ENCODE results near the gene ARHGAP28. TPM values are rescaled to one million over a fixed set of nuclear protein-coding genes. Genes with fewer than 3 reads are reported as not detected.

ARHGAP28 gene
- total and polyA plus RNA-seq, 2 of the 13 experiments (the other 11 are each of a cell fraction or from before 2014, with no cell fraction given), result not detected

DNA sequence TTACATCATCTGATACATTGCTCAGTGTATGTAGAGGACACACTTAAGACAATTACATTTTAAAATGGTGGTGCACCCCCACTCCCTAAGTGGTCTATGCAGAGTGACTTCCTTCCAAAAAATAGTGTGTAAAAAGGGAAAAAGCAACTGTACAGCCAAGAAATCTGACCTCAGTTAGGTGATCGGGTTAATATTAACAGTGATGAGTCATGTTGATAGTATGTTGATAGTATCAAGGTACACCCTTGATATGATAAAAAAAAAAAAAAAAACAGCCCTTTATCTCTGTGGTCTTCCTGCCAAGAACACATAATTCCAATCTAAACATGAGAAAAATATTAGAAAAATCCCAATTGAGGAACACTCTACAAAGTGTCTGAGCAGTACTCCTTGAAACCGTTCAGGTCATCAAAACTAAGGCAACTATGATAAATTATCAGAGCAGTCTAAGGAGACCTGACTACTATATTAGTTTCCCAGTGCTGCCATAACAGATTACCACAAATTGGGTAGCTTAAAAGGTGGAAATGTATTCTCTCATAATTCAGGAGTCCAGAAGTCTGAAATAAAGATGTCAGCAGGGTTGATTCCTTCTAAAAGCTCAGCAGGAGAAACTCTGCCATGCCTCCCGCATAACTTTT lies 171.9 kb downstream of the ARHGAP28 start:
- WGBS (ENCODE audit: low lambda C conversion rate), result 0% methylated on average over 3 of the region's 3 CpGs
- BruUV-seq (replicated peaks), result no TSS peak
- TF ChIP-seq RFX1 (IDR thresholded peaks at IDR 0.05), result no peak
- no peak for TF ChIP-seq GABPA (IDR thresholded peaks at IDR 0.05; ENCODE audit: low read depth, low read length)
- TF ChIP-seq GABPA (CRISPR knock-in tag; IDR thresholded peaks at IDR 0.05; ENCODE audit: low read depth), result no peak
- TF ChIP-seq, protein P1, sequence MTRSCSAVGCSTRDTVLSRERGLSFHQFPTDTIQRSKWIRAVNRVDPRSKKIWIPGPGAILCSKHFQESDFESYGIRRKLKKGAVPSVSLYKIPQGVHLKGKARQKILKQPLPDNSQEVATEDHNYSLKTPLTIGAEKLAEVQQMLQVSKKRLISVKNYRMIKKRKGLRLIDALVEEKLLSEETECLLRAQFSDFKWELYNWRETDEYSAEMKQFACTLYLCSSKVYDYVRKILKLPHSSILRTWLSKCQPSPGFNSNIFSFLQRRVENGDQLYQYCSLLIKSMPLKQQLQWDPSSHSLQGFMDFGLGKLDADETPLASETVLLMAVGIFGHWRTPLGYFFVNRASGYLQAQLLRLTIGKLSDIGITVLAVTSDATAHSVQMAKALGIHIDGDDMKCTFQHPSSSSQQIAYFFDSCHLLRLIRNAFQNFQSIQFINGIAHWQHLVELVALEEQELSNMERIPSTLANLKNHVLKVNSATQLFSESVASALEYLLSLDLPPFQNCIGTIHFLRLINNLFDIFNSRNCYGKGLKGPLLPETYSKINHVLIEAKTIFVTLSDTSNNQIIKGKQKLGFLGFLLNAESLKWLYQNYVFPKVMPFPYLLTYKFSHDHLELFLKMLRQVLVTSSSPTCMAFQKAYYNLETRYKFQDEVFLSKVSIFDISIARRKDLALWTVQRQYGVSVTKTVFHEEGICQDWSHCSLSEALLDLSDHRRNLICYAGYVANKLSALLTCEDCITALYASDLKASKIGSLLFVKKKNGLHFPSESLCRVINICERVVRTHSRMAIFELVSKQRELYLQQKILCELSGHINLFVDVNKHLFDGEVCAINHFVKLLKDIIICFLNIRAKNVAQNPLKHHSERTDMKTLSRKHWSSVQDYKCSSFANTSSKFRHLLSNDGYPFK (CRISPR knock-in tag; IDR thresholded peaks at IDR 0.05; ENCODE audit: borderline replicate concordance), result no peak
- TF ChIP-seq ZSCAN20 (CRISPR knock-in tag; IDR thresholded peaks at IDR 0.05; ENCODE audit: borderline replicate concordance), result no peak
- no peak for TF ChIP-seq ZNF543 (CRISPR knock-in tag; IDR thresholded peaks at IDR 0.05)
- TF ChIP-seq, protein P2, sequence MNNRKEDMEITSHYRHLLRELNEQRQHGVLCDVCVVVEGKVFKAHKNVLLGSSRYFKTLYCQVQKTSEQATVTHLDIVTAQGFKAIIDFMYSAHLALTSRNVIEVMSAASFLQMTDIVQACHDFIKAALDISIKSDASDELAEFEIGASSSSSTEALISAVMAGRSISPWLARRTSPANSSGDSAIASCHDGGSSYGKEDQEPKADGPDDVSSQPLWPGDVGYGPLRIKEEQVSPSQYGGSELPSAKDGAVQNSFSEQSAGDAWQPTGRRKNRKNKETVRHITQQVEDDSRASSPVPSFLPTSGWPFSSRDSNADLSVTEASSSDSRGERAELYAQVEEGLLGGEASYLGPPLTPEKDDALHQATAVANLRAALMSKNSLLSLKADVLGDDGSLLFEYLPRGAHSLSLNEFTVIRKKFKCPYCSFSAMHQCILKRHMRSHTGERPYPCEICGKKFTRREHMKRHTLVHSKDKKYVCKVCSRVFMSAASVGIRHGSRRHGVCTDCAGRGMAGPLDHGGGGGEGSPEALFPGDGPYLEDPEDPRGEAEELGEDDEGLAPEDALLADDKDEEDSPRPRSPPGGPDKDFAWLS (CRISPR knock-in tag; IDR thresholded peaks at IDR 0.05; ENCODE audit: borderline replicate concordance), result no peak
- TF ChIP-seq KMT2A (CRISPR knock-in tag; IDR thresholded peaks at IDR 0.05), result no peak
- TF ChIP-seq ZNF839 (CRISPR knock-in tag; IDR thresholded peaks at IDR 0.05; ENCODE audit: borderline replicate concordance), result no peak
- TF ChIP-seq ATF1 (CRISPR knock-in tag; IDR thresholded peaks at IDR 0.05), result no peak
- TF ChIP-seq PCBP1 (IDR thresholded peaks at IDR 0.05; ENCODE audit: borderline replicate concordance, low read depth, low read length), result no peak
- no peak for TF ChIP-seq POLR2A (IDR thresholded peaks at IDR 0.05; ENCODE audit: insufficient read depth in 1 of 2, low read depth in 2 of 2, low read length in 2 of 2)
- TF ChIP-seq ZEB1 (IDR thresholded peaks at IDR 0.05; ENCODE audit: insufficient replicate concordance, low read depth), result no peak
- TF ChIP-seq, protein P3, sequence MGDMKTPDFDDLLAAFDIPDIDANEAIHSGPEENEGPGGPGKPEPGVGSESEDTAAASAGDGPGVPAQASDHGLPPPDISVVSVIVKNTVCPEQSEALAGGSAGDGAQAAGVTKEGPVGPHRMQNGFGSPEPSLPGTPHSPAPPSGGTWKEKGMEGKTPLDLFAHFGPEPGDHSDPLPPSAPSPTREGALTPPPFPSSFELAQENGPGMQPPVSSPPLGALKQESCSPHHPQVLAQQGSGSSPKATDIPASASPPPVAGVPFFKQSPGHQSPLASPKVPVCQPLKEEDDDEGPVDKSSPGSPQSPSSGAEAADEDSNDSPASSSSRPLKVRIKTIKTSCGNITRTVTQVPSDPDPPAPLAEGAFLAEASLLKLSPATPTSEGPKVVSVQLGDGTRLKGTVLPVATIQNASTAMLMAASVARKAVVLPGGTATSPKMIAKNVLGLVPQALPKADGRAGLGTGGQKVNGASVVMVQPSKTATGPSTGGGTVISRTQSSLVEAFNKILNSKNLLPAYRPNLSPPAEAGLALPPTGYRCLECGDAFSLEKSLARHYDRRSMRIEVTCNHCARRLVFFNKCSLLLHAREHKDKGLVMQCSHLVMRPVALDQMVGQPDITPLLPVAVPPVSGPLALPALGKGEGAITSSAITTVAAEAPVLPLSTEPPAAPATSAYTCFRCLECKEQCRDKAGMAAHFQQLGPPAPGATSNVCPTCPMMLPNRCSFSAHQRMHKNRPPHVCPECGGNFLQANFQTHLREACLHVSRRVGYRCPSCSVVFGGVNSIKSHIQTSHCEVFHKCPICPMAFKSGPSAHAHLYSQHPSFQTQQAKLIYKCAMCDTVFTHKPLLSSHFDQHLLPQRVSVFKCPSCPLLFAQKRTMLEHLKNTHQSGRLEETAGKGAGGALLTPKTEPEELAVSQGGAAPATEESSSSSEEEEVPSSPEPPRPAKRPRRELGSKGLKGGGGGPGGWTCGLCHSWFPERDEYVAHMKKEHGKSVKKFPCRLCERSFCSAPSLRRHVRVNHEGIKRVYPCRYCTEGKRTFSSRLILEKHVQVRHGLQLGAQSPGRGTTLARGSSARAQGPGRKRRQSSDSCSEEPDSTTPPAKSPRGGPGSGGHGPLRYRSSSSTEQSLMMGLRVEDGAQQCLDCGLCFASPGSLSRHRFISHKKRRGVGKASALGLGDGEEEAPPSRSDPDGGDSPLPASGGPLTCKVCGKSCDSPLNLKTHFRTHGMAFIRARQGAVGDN (CRISPR knock-in tag; IDR thresholded peaks at IDR 0.05), result no peak
- no peak for TF ChIP-seq MED8 (CRISPR knock-in tag; IDR thresholded peaks at IDR 0.05; ENCODE audit: insufficient replicate concordance)
- TF ChIP-seq ZBTB3 (CRISPR knock-in tag; IDR thresholded peaks at IDR 0.05; ENCODE audit: borderline replicate concordance, low read depth), result no peak

More for the DNA sequence above, 171.9 kb downstream of the ARHGAP28 start:
- DNase-seq (ENCODE audit: low spot score) (no peak), ATAC-seq (no peak), FAIRE-seq (no peak)
- ChIA-PET POLR2A (interaction anchor here (0.5 kb wide), 1 partner anchor 322 kb away, joined by 3 read pairs; no protein-coding TSS in a partner anchor), CTCF (ENCODE audit: low intra/inter-chr PET ratio, low total read pairs) (no interaction called here)
- H3K27me3 ChIP-seq (ENCODE audit: control insufficient read depth in 1 of 2, insufficient read depth in 2 of 2, low read length in 2 of 2), result no peaks in the 10 kb centered on the region
- peaks cover 10% of the 10 kb centered on the region for H3K9me3 ChIP-seq (ENCODE audit: low read length)
- H3K79me2 ChIP-seq (ENCODE audit: insufficient read depth, low read length), result no peaks in the 10 kb centered on the region
- H3K4me2 ChIP-seq (ENCODE audit: low read depth, low read length), result no peak overlapping the region
- in situ Hi-C loops (cut with HindIII; ENCODE audit: extremely low pct_ligation_motif_present, low pct_unique_long_range_greater_than_20kb), result no loop called here
- no peak overlapping the region for H2AFZ ChIP-seq (ENCODE audit: low read length)
- intact Hi-C loops (cut with micrococcal nuclease; ENCODE audit: unreplicated experiment), result no loop called here
- H3K4me3 ChIP-seq (replicated peaks in 1 of 3; ENCODE audit: insufficient read depth in 1 of 3, low read depth in 2 of 3, low read length in 3 of 3), result no peak overlapping the region
- H3K27ac ChIP-seq (ENCODE audit: extremely low read length, insufficient read depth, low read length), result no peak overlapping the region
- H3K9ac ChIP-seq (ENCODE audit: insufficient read depth, low read depth, low read length), result no peak overlapping the region
- no peaks in the 10 kb centered on the region for H3K4me1 ChIP-seq (ENCODE audit: insufficient read depth, low read length)
- H3K36me3 ChIP-seq (replicated peaks in 1 of 2; ENCODE audit: control insufficient read depth in 1 of 2, insufficient read depth in 2 of 2, low read length in 2 of 2), result no peaks in the 10 kb centered on the region
- no peaks in the 10 kb centered on the region for H4K20me1 ChIP-seq (ENCODE audit: insufficient read depth, low read length)

All from HepG2 (cell line).